Adrenal gland (tissue), 5 donors: Measurements from ENCODE around the gene CDHR3.

Experiments
- POLR2A ChIP-seq, 2 donors: fragments of 450-650 bp; IDR thresholded peaks; one replicate each; pipeline ENCODE4 v1.6.1; 2017; ENCODE audit warnings: antibody characterized with exemption in 2 of 2, mild to moderate bottlenecking in 2 of 2, moderate library complexity in 1 of 2
- TF ChIP-seq, protein P1 (sequence below), 6 experiments: fragments of 450-650 bp in 4 of 6; fragments of 200-600 bp in 2 of 6; sonication (generic) in 1 of 6; IDR thresholded peaks; 1 replicate in 5 of 6; 2 replicates in 1 of 6; pipeline versions ENCODE4 v1.5.1 to v1.8.0; 2016 to 2021; ENCODE audit warnings: antibody characterized with exemption in 6 of 6, mild to moderate bottlenecking in 2 of 6, moderate library complexity in 1 of 6
- donor health status: DM: no; HTN: no; CAD: no.

GRCh38 chr7:106010331-106010730 is 47.3 kb downstream of the CDHR3 start:
- TF ChIP-seq POLR2A (IDR thresholded peaks at IDR 0.05), result no peak
- TF ChIP-seq, protein P1, sequence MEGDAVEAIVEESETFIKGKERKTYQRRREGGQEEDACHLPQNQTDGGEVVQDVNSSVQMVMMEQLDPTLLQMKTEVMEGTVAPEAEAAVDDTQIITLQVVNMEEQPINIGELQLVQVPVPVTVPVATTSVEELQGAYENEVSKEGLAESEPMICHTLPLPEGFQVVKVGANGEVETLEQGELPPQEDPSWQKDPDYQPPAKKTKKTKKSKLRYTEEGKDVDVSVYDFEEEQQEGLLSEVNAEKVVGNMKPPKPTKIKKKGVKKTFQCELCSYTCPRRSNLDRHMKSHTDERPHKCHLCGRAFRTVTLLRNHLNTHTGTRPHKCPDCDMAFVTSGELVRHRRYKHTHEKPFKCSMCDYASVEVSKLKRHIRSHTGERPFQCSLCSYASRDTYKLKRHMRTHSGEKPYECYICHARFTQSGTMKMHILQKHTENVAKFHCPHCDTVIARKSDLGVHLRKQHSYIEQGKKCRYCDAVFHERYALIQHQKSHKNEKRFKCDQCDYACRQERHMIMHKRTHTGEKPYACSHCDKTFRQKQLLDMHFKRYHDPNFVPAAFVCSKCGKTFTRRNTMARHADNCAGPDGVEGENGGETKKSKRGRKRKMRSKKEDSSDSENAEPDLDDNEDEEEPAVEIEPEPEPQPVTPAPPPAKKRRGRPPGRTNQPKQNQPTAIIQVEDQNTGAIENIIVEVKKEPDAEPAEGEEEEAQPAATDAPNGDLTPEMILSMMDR (IDR thresholded peaks at IDR 0.05), result no peak
